Stimulated activated CD8-positive, alpha-beta memory T cell treated with anti-CD3 and anti-CD28 coated beads, Interleukin-7, amount 100 ng/mL, for 1 hour (primary cell): ENCODE data around the gene GSE1.

ENCODE experiments used
- DNase-seq, 2 donors: peaks; one replicate each; pipeline ENCODE4 v3.0.0-alpha.2; 2020; ENCODE audit warnings: low read depth in 2 of 2

GSE1 gene

GRCh38 chr16:85631802-85632393 lies 18.8 kb downstream of the GSE1 start:
- DNase-seq = no peak

GRCh38 chr16:85632709-85633437 lies 19.8 kb downstream of the GSE1 start:
- no peak for DNase-seq

GRCh38 chr16:85633438-85633743 lies 20.3 kb downstream of the GSE1 start:
- DNase-seq = no peak

GRCh38 chr16:85633888-85634287 lies 20.8 kb downstream of the GSE1 start:
- no peak for DNase-seq

GRCh38 chr16:85634747-85635544 lies 21.8 kb downstream of the GSE1 start:
- DNase-seq = no peak

- DNase-seq = no peak
These were observed 22.5 kb downstream of the GSE1 start for GRCh38 chr16:85635545-85636140.

DNA sequence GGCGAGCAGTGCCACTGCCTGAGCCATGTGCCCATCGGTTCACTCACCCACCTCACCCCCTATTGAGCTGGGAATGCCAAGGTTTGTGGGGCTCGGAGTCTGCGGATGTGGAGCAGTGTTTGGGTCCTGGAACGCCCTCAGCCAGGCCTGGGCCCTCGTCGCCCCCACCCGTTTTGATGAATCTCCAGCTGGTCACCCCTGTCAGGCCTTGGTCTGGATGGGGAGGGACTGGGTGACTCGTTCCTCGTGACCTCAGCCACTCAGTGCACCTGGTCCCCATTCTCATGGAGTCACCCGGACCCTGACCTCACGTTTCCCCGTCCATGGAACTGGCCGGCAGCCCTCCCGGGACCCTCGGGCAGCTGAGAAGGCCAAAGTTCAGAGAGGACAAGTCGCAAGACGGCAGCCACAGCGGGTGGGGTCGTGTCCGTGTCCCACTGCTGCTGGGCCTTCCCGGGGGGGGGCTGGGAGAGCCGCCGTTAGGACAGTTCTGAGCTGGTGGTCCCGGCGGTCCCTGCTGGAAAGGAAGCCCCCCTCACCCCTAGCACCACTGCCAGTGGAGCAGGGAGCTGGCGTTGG lies 23.2 kb downstream of the GSE1 start:
- DNase-seq = no peak

DNA sequence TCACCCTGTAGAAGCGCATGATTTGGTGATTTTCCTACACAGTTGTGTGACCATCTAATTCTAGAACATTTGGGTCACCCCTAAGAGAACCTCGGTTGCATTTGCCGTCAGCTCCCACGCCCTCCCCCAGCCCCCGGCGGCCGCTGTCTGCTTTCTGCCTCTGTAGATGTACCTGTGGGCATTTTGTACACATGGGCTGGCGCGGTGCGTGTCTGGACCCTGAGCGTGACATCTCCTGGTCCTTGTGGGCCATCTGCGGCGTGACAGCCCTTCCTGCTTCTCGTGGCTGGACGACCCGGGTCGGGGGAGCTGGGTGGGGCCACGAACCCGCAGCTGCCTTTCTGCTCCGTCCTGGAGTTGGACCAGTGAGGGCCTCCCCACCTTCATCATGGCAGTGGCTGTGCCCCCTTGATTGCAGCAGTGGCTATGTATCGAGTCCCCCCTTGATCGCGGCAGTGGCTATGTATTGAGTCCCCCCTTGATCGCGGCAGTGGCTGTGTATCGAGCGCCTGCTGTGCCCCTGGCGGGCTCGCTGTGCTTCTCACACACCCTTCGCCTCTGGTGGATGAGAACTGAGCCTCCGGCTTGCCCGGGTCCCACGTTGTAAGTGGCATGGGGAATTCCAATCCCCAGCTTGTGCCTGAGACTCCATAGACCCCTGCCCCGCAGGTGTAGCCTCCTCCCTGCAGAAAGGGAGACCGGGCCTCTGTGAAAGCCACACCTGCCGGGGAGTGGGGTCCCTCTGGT lies 24.1 kb downstream of the GSE1 start:
- no peak for DNase-seq

GRCh38 chr16:85637808-85638647 lies 24.9 kb downstream of the GSE1 start:
- no peak for DNase-seq

- no peak for DNase-seq
These were observed 25.7 kb downstream of the GSE1 start for GRCh38 chr16:85638695-85639409.

DNA sequence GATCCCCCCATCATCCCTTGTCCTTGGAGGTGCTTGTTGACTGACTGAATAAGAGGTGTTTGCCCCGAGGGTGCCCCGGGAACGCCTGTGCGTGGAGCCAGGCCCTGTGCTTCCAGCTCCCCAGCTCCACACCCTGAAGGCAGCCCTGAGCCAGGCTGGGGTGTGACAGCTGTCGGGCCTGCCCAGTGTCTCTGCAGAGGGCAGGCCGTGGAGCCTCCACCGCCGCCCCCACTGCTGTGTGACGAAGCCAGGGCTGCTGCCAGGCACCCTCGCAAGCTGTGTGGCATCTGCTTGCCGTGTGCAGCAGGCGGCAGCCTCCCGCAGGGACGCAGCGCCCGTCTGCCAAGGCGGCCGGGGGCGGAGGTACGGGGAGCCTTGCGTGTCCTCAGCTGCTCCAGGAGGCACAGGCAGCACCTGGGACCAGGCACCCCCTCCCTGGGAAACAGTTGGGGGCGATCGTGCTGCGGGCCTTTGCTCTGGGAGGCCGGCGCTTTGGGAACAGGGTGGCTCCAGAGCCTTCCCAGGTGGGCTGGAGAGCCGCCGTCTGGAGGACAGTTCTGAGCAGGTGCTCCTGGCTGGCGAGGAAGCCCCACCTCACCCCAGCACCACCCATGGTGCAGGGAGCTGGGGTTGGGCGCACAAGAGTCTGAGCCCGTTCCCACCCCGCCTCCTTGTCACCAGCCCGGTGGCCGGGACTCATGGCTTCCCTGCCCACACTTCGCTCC lies 26.6 kb downstream of the GSE1 start:
- DNase-seq = no peak

GRCh38 chr16:85640254-85640558 lies 27.1 kb downstream of the GSE1 start:
- no peak for DNase-seq

- DNase-seq = no peak
These were observed 27.5 kb downstream of the GSE1 start for GRCh38 chr16:85640585-85640984.

- DNase-seq = no peak
These were observed 28.2 kb downstream of the GSE1 start for GRCh38 chr16:85641305-85641704.

DNA sequence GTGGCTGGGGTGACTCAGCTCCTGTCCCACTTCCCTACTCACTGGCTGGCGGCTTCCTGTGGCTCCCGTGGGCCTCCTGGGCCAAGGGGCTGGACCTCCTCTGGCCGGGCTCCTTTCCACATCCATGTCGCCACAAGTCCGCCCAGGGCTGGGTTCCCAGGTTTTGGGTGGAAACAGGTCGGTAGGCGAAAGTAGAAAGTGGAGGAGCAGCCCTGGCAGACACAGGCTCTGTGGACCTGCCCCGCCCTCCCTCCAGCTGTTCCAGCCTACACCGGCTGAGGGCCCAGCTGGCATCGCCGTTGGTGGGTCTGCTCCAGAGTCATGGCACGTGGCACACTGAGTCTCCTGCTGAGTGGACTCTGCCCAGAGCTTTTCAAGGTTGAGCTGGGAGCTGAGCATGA lies 28.7 kb downstream of the GSE1 start:
- DNase-seq = no peak

- DNase-seq = no peak
These were observed 29.7 kb downstream of the GSE1 start for GRCh38 chr16:85642762-85643358.

DNA sequence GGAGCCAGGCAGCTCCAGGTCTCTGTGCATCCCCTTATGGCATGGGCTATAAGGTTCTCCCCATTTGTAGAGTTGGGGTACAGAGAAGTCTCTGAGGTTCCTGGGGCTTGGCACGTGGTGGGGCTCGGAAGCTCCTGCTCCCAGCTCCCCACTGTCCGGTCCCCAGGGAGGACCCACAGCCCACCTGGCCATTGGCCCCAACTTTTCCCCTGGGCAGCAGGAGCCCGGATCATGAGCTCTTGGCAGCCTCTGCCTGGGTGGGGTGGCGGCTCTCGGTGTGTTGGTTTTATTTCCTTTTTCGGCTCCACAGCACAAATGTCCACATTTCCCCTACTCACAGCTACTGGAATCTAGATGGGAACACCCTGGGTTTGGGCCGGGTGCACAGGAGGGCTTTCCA lies 30.5 kb downstream of the GSE1 start:
- DNase-seq = no peak

- no peak for DNase-seq
These were observed 31.1 kb downstream of the GSE1 start for GRCh38 chr16:85644093-85644712.
